ENCODE measurements around the gene DCST2. TPM values are rescaled to one million over a fixed set of nuclear protein-coding genes. Genes with fewer than 3 reads are reported as not detected.
A peak's percentile ranks its signal among the peaks of the same experiment; 100 is the strongest.

DCST2 gene

GRCh38 chr1:154969246-154969645, 64.3 kb downstream of the DCST2 start:
- Histone ChIP-seq H2AFZ (ENCODE audit: low read length) (no peak overlapping the region), H2BK5ac (ENCODE audit: low read length) (no peak overlapping the region), H3K18ac (ENCODE audit: low read length) (peak overlapping the region; percentile 40), H3K4me3 (ENCODE audit: low read length in 2 of 2) (peak overlapping the region; percentile 50 to 77), H4K91ac (ENCODE audit: low read depth, low read length, poor library complexity) (no peak overlapping the region), H3K9ac (ENCODE audit: low read depth, low read length, poor library complexity) (peak overlapping the region; percentile 80), H3K4me1 (ENCODE audit: control insufficient read depth in 2 of 2, insufficient read depth in 1 of 2, low read depth in 1 of 2, low read length in 2 of 2) (peaks cover 27 to 30% of the 10 kb centered on the region in 2 donors), H3K27me3 (ENCODE audit: control insufficient read depth in 3 of 3, insufficient read depth in 3 of 3, low read depth in 1 of 3, low read length in 3 of 3) (no peaks in the 10 kb centered on the region), H3K14ac (ENCODE audit: low read length) (no peak overlapping the region), H3K23ac (ENCODE audit: low read depth, low read length, poor library complexity) (peak overlapping the region; percentile 25), H3K4ac (ENCODE audit: low read length) (no peak overlapping the region), H3K4me2 (ENCODE audit: insufficient read depth, low read length, poor library complexity, severe bottlenecking) (peak overlapping the region; percentile 96), H3K27ac (replicated peaks; ENCODE audit: low read length) (no peak overlapping the region), H2BK120ac (ENCODE audit: low read depth, low read length) (no peak overlapping the region), H3K9me3 (replicated peaks in 1 of 2; ENCODE audit: control insufficient read depth in 2 of 2, insufficient read depth in 1 of 2, low read depth in 1 of 2, low read length in 2 of 2) (no peaks in the 10 kb centered on the region), H3K79me1 (ENCODE audit: low read depth, low read length) (peaks cover 9% of the 10 kb centered on the region), H2AK5ac (ENCODE audit: low read depth, low read length) (peak overlapping the region; percentile 34), H2BK15ac (ENCODE audit: low read length) (peak overlapping the region; percentile 22), H3K36me3 (replicated peaks in 1 of 2; ENCODE audit: control insufficient read depth in 2 of 2, insufficient read depth in 2 of 2, low read length in 2 of 2) (peaks cover 19 to 48% of the 10 kb centered on the region in 2 donors), H4K8ac (ENCODE audit: low read depth, low read length) (no peak overlapping the region), H2BK12ac (ENCODE audit: low read length) (no peak overlapping the region)
- whole genome bisulfite sequencing, 2 donors (ENCODE audit: extremely low coverage in 2 of 2, insufficient read length in 2 of 2, insufficient replicate concordance in 1 of 2) = no CpG with 5 or more reads among the region's 5 CpGs
- no peak for DNase-seq (ENCODE audit: low spot score)

GRCh38 chr1:154968731-154969130, 64.8 kb downstream of the DCST2 start:
- Histone ChIP-seq H3K14ac (ENCODE audit: low read length) (no peak overlapping the region), H2BK15ac (ENCODE audit: low read length) (no peak overlapping the region), H3K4me1 (ENCODE audit: control insufficient read depth in 2 of 2, insufficient read depth in 1 of 2, low read depth in 1 of 2, low read length in 2 of 2) (peaks cover 27 to 30% of the 10 kb centered on the region in 2 donors), H3K4me2 (ENCODE audit: insufficient read depth, low read length, poor library complexity, severe bottlenecking) (peak overlapping the region; percentile 96), H4K91ac (ENCODE audit: low read depth, low read length, poor library complexity) (no peak overlapping the region), H2BK12ac (ENCODE audit: low read length) (no peak overlapping the region), H2BK120ac (ENCODE audit: low read depth, low read length) (no peak overlapping the region), H3K9ac (ENCODE audit: low read depth, low read length, poor library complexity) (peak overlapping the region; percentile 65), H3K18ac (ENCODE audit: low read length) (no peak overlapping the region), H2BK5ac (ENCODE audit: low read length) (no peak overlapping the region), H3K36me3 (replicated peaks in 1 of 2; ENCODE audit: control insufficient read depth in 2 of 2, insufficient read depth in 2 of 2, low read length in 2 of 2) (peaks cover 21 to 53% of the 10 kb centered on the region in 2 donors), H4K8ac (ENCODE audit: low read depth, low read length) (no peak overlapping the region), H2AFZ (ENCODE audit: low read length) (no peak overlapping the region), H2AK5ac (ENCODE audit: low read depth, low read length) (peak overlapping the region; percentile 34), H3K4ac (ENCODE audit: low read length) (no peak overlapping the region), H3K9me3 (replicated peaks in 1 of 2; ENCODE audit: control insufficient read depth in 2 of 2, insufficient read depth in 1 of 2, low read depth in 1 of 2, low read length in 2 of 2) (no peaks in the 10 kb centered on the region), H3K79me1 (ENCODE audit: low read depth, low read length) (peaks cover 9% of the 10 kb centered on the region), H3K4me3 (ENCODE audit: low read length in 2 of 2) (peak overlapping the region; percentile 50 to 77), H3K27ac (replicated peaks; ENCODE audit: low read length) (no peak overlapping the region), H3K27me3 (ENCODE audit: control insufficient read depth in 3 of 3, insufficient read depth in 3 of 3, low read depth in 1 of 3, low read length in 3 of 3) (no peaks in the 10 kb centered on the region), H3K23ac (ENCODE audit: low read depth, low read length, poor library complexity) (no peak overlapping the region)
- no peak for DNase-seq (ENCODE audit: low spot score)
- no CpG with 5 or more reads among the region's 3 CpGs for WGBS, 2 donors (ENCODE audit: extremely low coverage in 2 of 2, insufficient read length in 2 of 2, insufficient replicate concordance in 1 of 2)

Small RNA genes lying within 50 kb of the gene (small RNA-seq; reads per million reads assigned to genes)
- gene MIR4258 (ENCODE audit: insufficient read depth) = not detected

All from neuronal stem cell (in vitro differentiated cells).